ENCODE measurements around the gene SERPINB10.

DNA sequence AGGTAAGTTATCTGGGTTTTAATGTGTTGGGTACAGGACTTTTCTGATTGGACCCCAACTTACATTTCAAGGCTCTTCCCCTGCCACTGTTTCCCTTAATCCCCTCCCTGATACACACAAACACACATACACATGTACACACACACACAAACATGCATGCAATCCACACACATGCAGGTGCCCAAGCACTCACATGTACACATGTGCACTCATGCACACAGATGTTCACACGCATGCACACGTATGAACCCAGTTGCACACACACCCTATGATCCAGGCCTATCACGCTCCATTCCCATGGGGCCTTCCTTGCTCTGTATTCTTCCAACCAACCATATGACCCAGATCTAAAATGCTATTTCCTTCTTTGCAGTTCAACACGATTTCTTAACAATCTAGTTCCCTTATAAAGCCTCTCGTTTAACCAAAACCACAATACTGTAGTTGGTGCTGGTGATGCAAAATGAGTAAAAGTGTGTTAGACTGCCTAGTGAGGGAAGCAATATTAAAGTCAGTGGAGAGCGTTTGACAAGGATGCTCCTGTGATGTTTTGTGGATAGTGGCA lies 73.2 kb downstream of the SERPINB10 start:
- TF ChIP-seq POLR2A (IDR thresholded peaks at IDR 0.05; ENCODE audit: low read length), result no peak
- no peak for TF ChIP-seq GATA1 (IDR thresholded peaks at IDR 0.05; ENCODE audit: low read depth, low read length)
